ENCODE measurements around the gene SNX5.

DNA sequence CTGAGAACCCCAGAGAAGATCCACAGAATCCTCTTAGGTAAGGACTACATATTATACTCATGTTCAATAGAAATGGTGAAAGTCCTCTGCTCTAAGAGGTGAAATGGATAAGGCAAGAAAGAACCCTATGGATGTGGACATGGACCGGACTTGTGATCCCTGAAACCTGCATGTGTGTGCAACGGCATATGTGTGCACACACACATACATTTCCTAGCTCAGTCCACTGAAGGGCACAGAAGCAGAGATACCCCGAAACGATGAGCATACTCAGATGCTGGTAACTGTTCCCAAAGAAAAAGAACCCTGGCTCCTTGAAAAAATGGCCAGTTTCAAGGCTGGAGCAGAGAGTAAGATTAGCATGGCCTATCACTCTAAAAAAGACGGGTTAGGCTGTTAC, 22.6 kb downstream of the SNX5 start:
- TF ChIP-seq SIN3A (IDR thresholded peaks at IDR 0.05; ENCODE audit: borderline replicate concordance in 2 of 2, control insufficient read depth in 1 of 2, low read depth in 2 of 2, low read length in 2 of 2) (no peak), MAFK (IDR thresholded peaks at IDR 0.05; ENCODE audit: low read length) (no peak), BHLHE40 (IDR thresholded peaks at IDR 0.05; ENCODE audit: low read length) (no peak), EP300 (IDR thresholded peaks at IDR 0.05; ENCODE audit: low read length) (no peak), ZNF239 (CRISPR knock-in tag; IDR thresholded peaks at IDR 0.05) (no peak), RB1 (IDR thresholded peaks at IDR 0.05; ENCODE audit: low read depth) (no peak), ZC3H11A (IDR thresholded peaks at IDR 0.05; ENCODE audit: low read depth, low read length) (no peak), ZNF24 (IDR thresholded peaks at IDR 0.05) (no peak)
- TF ChIP-seq, protein P1, sequence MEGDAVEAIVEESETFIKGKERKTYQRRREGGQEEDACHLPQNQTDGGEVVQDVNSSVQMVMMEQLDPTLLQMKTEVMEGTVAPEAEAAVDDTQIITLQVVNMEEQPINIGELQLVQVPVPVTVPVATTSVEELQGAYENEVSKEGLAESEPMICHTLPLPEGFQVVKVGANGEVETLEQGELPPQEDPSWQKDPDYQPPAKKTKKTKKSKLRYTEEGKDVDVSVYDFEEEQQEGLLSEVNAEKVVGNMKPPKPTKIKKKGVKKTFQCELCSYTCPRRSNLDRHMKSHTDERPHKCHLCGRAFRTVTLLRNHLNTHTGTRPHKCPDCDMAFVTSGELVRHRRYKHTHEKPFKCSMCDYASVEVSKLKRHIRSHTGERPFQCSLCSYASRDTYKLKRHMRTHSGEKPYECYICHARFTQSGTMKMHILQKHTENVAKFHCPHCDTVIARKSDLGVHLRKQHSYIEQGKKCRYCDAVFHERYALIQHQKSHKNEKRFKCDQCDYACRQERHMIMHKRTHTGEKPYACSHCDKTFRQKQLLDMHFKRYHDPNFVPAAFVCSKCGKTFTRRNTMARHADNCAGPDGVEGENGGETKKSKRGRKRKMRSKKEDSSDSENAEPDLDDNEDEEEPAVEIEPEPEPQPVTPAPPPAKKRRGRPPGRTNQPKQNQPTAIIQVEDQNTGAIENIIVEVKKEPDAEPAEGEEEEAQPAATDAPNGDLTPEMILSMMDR (IDR thresholded peaks at IDR 0.05 in 2 of 3, conservative IDR thresholded peaks at IDR 0.05 in 1 of 3; ENCODE audit: insufficient read depth in 2 of 3, low read depth in 1 of 3, low read length in 3 of 3): no peak

All from K562 (cell line).